Activated CD8-positive, alpha-beta memory T cell treated with anti-CD3 and anti-CD28 coated beads, Interleukin-2, amount 50 U/mL, for 4 hours (primary cell): ENCODE data around the gene TCEA2.

Experiments used
- DNase-seq: peaks from one replicate; pipeline ENCODE4 v3.0.0-alpha.2; 2020

TCEA2 gene

GRCh38 chr20:64049878-64050260 lies 13.1 kb upstream of the TCEA2 start:
- no peak for DNase-seq

DNA sequence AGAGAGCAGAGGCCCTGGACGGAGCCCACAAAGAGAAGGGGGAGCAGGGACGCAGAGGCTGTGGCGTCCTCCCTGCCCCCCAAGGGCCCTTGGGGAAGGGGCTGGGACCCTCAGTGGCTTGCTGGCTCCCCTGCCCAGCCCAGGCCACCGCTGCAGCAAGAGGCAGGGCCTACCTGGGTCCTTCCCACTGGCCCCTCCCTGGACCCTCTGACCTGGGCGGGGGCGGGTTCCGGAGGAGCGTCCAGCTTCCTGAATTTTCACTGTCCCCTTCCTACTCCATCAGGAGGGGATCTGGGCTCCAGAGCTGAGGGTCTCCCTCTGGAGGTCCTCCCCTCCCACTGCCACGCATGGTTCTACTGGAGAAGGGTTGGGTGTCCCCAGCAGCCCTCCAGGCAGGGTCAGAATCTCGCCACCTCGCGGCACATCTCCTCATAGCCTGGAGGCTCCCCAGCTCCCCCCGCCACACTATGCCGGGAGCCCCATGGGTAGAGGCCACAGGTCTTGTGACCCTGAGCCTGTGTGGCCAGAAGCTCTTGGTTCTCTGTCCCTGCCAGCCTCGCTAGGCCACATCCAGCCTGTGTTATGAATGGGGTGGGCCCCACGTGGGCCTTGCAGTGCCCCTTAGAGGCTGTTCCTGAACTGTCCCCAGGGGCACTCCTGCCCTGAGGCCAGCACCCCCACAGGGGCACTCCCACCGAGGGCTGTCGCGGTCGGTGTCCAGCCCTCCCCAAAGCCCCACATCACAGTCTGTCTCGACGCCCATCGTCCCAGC lies 12.6 kb upstream of the TCEA2 start:
- DNase-seq = no peak

GRCh38 chr20:64051033-64051452 lies 12.0 kb upstream of the TCEA2 start:
- no peak for DNase-seq

GRCh38 chr20:64051561-64052325 lies 11.3 kb upstream of the TCEA2 start:
- no peak for DNase-seq

GRCh38 chr20:64052326-64052722 lies 10.7 kb upstream of the TCEA2 start:
- DNase-seq = no peak

DNA sequence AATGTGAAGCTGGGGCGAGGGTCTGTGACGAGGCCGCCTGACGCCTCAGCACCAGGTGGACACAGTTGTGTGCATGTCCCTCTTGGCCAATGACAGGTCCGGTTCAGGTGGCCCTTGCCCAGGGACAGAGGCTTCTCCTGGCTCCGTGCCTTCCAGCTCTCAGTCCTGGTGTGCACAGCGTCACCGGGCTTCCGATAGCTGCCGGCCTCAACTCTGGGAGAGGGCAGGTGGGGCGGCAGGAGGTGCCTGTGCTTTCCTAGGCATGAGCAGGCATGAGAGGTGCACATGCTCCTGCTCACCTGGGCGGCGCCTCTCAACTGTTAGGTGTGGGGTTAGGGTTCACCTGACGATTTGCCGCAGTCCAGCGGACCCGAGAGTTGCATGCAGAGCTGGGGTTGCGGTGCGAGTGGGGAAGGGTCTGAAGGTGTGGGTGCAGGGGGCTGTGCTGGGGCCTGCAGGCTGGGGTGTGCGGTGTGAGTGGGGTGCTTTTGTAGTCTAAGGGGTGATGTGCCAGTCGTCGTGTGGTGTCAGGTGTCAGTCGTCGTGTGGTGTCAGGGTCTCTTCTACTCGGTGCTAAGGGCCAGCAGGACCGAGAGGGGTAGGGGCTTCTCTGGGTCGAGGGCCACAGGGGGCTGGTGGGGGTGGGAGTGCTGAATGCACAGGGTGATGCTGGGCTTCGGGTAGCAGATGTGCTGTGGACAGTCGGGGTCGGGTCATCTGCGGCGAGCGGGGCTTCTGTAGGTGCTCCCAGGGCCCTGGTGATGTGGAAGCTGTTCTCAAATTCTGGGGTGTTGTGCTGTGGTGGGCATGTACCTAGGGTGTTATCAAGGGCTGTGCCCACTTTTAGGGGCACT lies 9.8 kb upstream of the TCEA2 start:
- no peak for DNase-seq

DNA sequence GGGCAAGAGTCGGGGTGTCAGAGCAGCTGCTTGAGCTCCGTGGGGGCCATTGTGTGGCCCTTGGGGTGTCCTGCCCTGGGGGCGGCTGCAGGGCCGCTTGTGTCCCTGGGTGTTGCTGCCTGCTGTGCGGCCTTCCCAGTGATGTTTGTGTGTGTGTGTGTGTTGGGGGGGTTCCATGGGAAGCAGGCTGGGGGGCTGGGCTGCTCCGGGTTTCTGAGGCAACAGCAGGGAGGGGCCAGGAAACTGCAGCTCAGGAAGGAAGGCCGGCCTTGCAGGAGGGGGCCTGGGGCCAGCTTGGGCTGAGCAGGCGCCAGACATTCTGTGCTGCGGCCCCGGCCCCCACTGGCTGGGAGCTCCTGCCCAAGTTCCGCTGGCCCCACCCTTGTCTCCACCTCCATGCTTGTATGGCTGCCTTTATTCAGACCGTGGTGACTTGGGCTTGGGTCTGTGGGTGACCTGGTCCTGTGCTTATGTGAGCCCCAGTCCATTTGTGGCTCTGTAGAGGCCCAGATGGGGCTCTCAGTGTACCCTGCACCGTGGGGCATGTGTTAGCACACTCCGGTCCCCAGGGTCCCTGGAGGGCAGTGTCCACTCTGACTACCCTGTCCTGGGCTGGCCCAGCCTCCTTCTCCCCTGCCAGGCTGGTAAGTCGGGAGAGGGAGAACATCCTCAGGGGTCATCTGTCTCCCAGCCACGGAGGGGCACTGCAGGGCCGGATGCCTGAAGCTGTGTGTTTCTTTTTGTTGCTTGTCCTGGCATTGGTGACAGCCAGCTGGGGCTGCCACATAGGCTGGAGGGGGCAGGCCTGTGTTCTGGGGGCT lies 8.9 kb upstream of the TCEA2 start:
- DNase-seq = no peak

DNA sequence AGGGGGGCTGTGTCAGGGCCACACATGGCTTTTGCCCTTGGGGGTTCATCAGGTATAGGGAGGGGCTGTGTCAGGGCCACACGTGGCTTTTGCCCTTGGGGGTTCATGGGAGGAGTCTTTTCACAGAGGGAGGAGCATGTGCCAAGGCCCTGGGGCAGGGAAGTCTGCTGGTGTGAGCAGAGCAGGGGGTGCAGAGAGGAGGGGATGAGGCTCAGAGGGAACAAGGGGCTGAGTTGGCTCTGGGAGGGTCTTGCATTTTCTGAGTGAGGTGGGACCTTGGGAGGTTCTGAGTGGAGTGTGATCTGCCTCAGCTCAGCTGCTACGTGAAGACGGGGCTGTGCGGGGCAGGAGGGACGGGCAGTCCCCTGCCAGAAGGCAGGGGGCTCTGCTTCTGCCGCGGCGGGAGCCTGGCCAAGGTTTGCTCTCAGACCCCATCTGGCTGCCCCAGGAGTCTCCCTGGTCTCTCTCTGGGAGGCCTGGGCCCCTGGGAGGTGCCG lies 7.6 kb upstream of the TCEA2 start:
- DNase-seq = no peak

- no peak for DNase-seq
These were observed 6.9 kb upstream of the TCEA2 start for GRCh38 chr20:64055893-64056638.

GRCh38 chr20:64056639-64056888 lies 6.4 kb upstream of the TCEA2 start:
- DNase-seq = no peak

DNA sequence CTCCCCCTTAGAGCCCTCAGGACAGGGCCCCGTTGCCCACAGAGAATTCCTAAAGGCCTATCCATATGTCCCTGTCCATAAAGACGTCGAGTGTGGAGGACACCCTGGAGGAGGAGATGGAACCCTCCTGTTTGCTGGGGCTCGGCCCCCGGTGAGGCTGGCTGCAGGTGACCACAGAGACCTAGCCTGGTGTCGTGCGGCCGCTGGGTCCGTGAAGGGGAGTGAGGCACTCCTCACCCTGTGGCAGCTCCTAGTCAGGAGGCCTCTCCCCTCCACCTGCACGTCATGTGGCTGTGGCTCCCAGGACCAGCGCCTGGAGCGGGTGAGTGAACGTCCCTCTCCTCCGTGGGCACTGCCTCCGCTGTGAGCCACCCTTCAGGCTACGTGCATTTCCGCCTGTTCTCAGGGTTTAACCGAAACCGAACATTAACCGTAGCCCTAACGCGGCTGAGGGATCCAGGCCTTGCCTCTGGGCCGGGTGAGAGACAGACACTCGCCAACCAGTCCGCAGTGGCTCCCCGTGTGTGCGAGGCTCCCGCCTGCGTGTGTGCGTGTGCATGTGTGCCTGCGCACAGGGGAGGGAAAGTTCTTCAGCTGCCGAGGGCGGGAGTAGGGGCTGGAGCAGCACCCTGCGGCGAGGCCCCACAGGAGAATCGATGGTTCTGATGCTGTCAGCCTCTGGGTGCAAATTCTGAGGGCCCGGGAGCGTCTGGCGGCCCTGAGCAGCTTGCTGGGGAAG lies 5.9 kb upstream of the TCEA2 start:
- DNase-seq = no peak

DNA sequence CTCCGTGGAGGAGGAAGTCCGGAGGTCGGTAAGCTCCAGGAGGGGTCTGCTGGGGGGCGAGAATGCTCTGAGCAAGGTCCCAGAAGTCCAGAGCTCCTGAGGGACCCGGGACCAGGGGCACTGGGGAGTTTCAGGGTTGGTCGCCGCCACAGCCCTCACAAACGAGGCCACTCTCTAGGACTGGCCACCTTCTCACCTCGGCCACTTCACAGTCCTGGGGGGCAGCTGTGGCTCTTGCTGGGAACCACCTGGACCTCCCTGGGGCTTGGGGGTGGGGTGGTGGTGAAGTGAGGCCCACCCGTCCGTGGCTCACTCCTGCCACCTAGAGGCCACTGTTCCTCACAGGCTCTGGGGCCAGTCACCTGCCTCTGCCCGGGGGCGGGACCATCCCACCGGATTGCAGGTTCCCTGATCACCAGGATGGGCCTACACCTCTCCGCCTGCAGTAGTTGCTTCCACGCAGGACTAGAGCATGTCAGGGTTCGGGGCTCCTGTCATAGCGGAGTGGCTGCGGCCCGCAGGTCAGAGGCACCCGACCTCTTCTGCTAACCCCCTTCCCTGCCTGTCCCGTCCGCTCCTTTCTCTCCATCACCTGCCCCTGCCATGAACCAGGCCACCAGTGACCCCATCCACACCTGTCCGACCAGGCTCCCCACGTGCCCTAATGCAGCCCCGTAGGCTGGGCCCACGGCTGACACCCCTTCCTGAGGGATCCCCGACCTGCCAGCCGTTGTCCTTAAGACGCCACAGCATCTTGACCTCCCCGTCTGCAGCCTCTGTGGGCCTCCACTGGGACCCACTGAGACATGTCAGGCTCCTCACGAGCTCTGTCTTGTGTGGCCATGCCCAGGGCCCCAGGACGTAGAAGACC lies 5.1 kb upstream of the TCEA2 start:
- peak; percentile 87 for DNase-seq

DNA sequence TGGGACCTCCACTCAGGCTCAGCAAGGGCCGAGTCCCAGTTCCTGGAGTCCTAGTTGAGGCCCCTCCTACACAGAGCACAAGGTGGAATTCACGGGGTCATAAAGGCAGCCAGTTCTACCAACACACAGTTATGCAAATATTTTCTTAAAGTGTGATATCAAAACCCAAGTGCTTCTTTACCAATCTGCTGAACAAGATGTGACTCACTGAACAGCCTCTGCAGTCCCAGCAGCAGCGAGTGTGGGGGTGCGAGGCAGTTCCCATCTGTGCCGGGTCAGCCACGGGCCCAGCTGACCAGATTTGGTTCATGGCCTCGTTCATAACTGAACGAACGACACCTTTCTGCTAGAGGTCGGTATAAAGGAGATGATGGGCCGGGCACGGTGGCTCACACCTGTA lies 4.5 kb upstream of the TCEA2 start:
- DNase-seq = no peak

GRCh38 chr20:64062276-64062595 lies 762 bp upstream of the TCEA2 start:
- no peak for DNase-seq

DNA sequence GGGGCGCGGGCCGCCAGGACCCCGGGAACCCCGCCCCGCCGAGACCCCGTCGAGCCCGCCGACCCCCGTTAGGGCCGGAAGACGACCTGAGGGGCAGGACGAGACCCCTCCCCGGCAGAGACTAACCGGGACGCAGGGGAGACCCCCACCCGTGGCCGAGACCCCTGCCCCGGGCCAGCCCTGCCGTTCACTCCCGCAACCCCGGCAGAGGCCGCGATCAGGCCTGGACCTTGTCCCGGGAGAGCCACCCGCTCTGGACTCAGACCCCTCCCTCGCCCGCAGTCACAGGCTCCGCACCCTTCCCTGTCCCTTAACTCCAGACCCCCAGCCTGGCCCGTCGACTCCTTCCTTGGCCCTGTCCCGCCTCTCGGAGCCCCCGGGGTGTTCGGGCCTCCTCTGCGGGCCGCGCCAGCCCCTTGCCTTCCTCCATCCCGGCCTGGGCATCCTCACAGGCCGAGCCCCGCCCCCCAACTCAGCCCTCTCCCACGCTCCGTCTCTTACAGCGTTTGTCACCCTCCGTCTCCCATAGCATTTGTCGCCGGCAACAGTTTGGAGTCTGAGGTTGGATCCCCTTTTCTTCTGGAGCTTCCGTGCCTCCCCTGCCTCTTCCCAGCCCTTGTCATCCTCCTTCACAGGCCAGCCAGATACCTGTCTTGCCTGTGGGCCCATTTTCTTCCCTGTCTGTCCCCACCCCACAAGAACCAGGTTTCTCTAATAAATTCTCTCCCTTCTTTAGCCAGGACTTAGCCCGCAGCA lies 569 bp downstream of the TCEA2 start:
- DNase-seq = no peak

DNA sequence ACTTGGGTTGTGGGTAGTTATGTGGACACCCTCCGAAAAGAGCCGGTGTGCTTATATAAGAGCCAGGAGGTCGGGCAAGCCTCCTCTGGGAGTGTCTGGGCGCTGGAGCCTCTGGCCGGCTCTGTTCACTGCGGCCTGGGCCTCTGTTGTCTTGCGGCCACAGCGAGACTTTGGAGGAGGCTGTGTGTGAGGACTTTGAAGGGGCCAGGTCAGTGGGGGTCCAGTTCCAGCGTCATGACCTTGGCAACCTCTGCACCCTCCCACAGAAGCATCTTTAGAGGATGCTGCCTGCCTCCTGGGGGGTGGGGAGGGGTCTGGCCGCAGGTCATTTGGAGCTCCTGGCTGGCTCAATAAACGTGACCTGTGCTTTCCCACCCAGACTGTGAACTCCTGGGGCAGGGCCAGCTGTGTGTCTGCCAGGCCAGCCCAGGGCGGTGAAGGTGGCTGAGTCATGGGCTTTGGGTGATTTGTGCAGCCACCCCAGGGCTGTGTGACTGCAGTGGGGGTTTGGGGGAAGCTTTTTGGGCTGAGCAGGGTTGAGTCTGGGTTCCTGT lies 1.2 kb downstream of the TCEA2 start:
- no peak for DNase-seq

DNA sequence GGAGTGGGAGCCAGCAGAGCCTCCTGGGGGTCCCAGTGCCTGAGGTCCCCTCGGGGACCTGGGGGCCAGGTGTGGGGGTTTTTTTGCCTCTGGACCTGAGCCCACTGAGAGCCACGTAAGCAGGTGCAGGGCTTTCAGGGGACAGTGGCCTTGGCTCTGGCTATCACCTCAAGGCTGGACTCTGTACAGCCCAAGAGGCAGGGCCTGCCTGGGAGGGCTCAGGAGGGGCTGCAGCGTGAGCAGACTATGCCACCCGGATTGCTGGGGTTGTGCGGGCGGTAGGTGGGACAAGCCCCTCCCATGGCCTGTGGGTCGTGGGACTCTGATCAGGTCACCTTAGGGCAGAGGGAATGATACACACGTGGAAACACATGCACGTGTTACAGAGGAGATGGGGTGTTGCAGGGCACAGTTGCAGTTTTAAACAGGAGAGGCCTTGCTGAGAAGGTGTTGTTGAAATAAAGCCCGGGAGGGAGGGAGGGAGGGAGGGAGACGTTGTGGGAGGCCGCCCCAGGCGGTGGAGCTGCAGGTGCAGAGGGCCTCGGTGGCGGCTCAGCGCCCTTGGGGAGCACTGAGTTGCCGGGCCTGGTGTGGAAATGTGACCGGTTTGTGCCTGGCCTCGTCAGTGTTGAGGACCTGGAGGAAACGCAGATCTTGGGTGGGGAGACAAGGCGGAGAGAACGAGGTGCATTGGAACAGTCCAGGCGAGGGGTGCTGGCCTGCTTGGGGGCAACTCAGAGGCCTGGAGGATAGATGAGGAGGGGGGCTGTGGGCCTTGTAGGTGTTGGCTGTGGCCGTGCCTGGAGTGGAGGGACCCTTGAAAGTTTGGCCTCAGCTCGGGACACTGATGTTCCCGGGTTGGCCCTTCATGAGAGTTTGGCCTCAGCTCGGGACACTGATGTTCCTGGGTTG lies 2.3 kb downstream of the TCEA2 start:
- no peak for DNase-seq

GRCh38 chr20:64065974-64066343 lies 3.0 kb downstream of the TCEA2 start:
- DNase-seq = no peak
